ENCODE data around the gene DNAH6.
"Not testable (repeated sequence)": the region's sequence is repeated elsewhere in the genome, so short reads cannot be mapped to it uniquely, and the experiment has no call there.

Gene DNAH6

GRCh38 chr2:84537251-84537650 lies 21.0 kb downstream of the DNAH6 start:
- Mint-ChIP-seq H3K27me3 (no peaks in the 10 kb centered on the region), H3K27ac (no peak overlapping the region), H3K4me3 (no peak overlapping the region), H3K4me1 (peaks cover 28% of the 10 kb centered on the region), H3K36me3 (no peaks in the 10 kb centered on the region), H3K9me3 (no peaks in the 10 kb centered on the region)

- no peaks in the 10 kb centered on the region for H3K9me3 Mint-ChIP-seq
- no peaks in the 10 kb centered on the region for H3K27me3 Mint-ChIP-seq
- H3K4me3 Mint-ChIP-seq: no peak overlapping the region
- no peaks in the 10 kb centered on the region for H3K36me3 Mint-ChIP-seq
- H3K4me1 Mint-ChIP-seq: peaks cover 14% of the 10 kb centered on the region
- H3K27ac Mint-ChIP-seq: no peak overlapping the region
Observed at GRCh38 chr2:84539729-84540128, 23.4 kb downstream of the DNAH6 start.

GRCh38 chr2:84545005-84545404 lies 28.7 kb downstream of the DNAH6 start:
- no peaks in the 10 kb centered on the region for H3K9me3 Mint-ChIP-seq
- H3K36me3 Mint-ChIP-seq: no peaks in the 10 kb centered on the region
- peaks cover 3% of the 10 kb centered on the region for H3K4me1 Mint-ChIP-seq
- no peak overlapping the region for H3K27ac Mint-ChIP-seq
- no peaks in the 10 kb centered on the region for H3K27me3 Mint-ChIP-seq
- no peak overlapping the region for H3K4me3 Mint-ChIP-seq

GRCh38 chr2:84546551-84546950 lies 30.3 kb downstream of the DNAH6 start:
- no peak overlapping the region for H3K4me3 Mint-ChIP-seq
- H3K36me3 Mint-ChIP-seq: no peaks in the 10 kb centered on the region
- peaks cover 5% of the 10 kb centered on the region for H3K4me1 Mint-ChIP-seq
- no peaks in the 10 kb centered on the region for H3K9me3 Mint-ChIP-seq
- H3K27ac Mint-ChIP-seq: no peak overlapping the region
- H3K27me3 Mint-ChIP-seq: no peaks in the 10 kb centered on the region

- Mint-ChIP-seq H3K4me1 (peaks cover 5% of the 10 kb centered on the region), H3K36me3 (no peaks in the 10 kb centered on the region)
Observed at GRCh38 chr2:84548303-84548702, 32.0 kb downstream of the DNAH6 start.

GRCh38 chr2:84550916-84551315 lies 34.6 kb downstream of the DNAH6 start:
- Mint-ChIP-seq H3K27me3 (no peaks in the 10 kb centered on the region), H3K4me1 (peaks cover 5% of the 10 kb centered on the region), H3K4me3 (no peak overlapping the region), H3K36me3 (no peaks in the 10 kb centered on the region), H3K9me3 (no peaks in the 10 kb centered on the region), H3K27ac (no peak overlapping the region)

More at GRCh38 chr2:84548303-84548702, 32.0 kb downstream of the DNAH6 start:
- Mint-ChIP-seq H3K4me3 (no peak overlapping the region), H3K9me3 (no peaks in the 10 kb centered on the region), H3K27ac (no peak overlapping the region), H3K27me3 (no peaks in the 10 kb centered on the region)

GRCh38 chr2:84551526-84551925 lies 35.2 kb downstream of the DNAH6 start:
- H3K36me3 Mint-ChIP-seq, H3K4me1 Mint-ChIP-seq, H3K9me3 Mint-ChIP-seq, H3K27me3 Mint-ChIP-seq, H3K27ac Mint-ChIP-seq, H3K4me3 Mint-ChIP-seq: not testable (repeated sequence)

- H3K4me3 Mint-ChIP-seq: no peak overlapping the region
- no peaks in the 10 kb centered on the region for H3K27me3 Mint-ChIP-seq
- no peak overlapping the region for H3K27ac Mint-ChIP-seq
- peaks cover 6% of the 10 kb centered on the region for H3K9me3 Mint-ChIP-seq
- no peaks in the 10 kb centered on the region for H3K4me1 Mint-ChIP-seq
- H3K36me3 Mint-ChIP-seq: peaks cover 4% of the 10 kb centered on the region
Observed at GRCh38 chr2:84556190-84556589, 39.9 kb downstream of the DNAH6 start.

- H3K27ac Mint-ChIP-seq: no peak overlapping the region
- H3K4me1 Mint-ChIP-seq: no peaks in the 10 kb centered on the region
- H3K9me3 Mint-ChIP-seq: peaks cover 16% of the 10 kb centered on the region
- H3K36me3 Mint-ChIP-seq: peaks cover 6% of the 10 kb centered on the region
- no peaks in the 10 kb centered on the region for H3K27me3 Mint-ChIP-seq
- H3K4me3 Mint-ChIP-seq: no peak overlapping the region
Observed at GRCh38 chr2:84559838-84560237, 43.5 kb downstream of the DNAH6 start.

GRCh38 chr2:84579661-84580060 lies 63.4 kb downstream of the DNAH6 start:
- Mint-ChIP-seq H3K4me1 (peaks cover 18% of the 10 kb centered on the region), H3K27ac (no peak overlapping the region), H3K9me3 (no peaks in the 10 kb centered on the region), H3K36me3 (no peaks in the 10 kb centered on the region), H3K4me3 (no peak overlapping the region), H3K27me3 (no peaks in the 10 kb centered on the region)

GRCh38 chr2:84603911-84604310 lies 87.6 kb downstream of the DNAH6 start:
- H3K9me3 Mint-ChIP-seq: peaks cover 23% of the 10 kb centered on the region
- no peaks in the 10 kb centered on the region for H3K4me1 Mint-ChIP-seq
- no peak overlapping the region for H3K4me3 Mint-ChIP-seq
- no peak overlapping the region for H3K27ac Mint-ChIP-seq
- H3K36me3 Mint-ChIP-seq: peaks cover 21% of the 10 kb centered on the region
- H3K27me3 Mint-ChIP-seq: no peaks in the 10 kb centered on the region

- Mint-ChIP-seq H3K36me3 (peaks cover 4% of the 10 kb centered on the region), H3K4me3 (no peak overlapping the region), H3K27me3 (no peaks in the 10 kb centered on the region), H3K27ac (no peak overlapping the region), H3K9me3 (peaks cover 12% of the 10 kb centered on the region), H3K4me1 (no peaks in the 10 kb centered on the region)
Observed at GRCh38 chr2:84613082-84613481, 96.8 kb downstream of the DNAH6 start.

GRCh38 chr2:84619794-84620371 lies 103.6 kb downstream of the DNAH6 start:
- H3K27me3 Mint-ChIP-seq: no peaks in the 10 kb centered on the region
- H3K4me1 Mint-ChIP-seq: no peaks in the 10 kb centered on the region
- no peak overlapping the region for H3K4me3 Mint-ChIP-seq
- no peaks in the 10 kb centered on the region for H3K36me3 Mint-ChIP-seq
- no peak overlapping the region for H3K27ac Mint-ChIP-seq
- no peaks in the 10 kb centered on the region for H3K9me3 Mint-ChIP-seq

GRCh38 chr2:84628486-84628885 lies 112.2 kb downstream of the DNAH6 start:
- Mint-ChIP-seq H3K27ac (no peak overlapping the region), H3K4me3 (no peak overlapping the region)

GRCh38 chr2:84629550-84629949 lies 113.3 kb downstream of the DNAH6 start:
- Mint-ChIP-seq H3K4me1 (peaks cover 37% of the 10 kb centered on the region), H3K9me3 (no peaks in the 10 kb centered on the region), H3K27ac (no peak overlapping the region), H3K4me3 (no peak overlapping the region), H3K36me3 (peaks cover 2% of the 10 kb centered on the region), H3K27me3 (no peaks in the 10 kb centered on the region)

More at GRCh38 chr2:84628486-84628885, 112.2 kb downstream of the DNAH6 start:
- H3K36me3 Mint-ChIP-seq: peaks cover 2% of the 10 kb centered on the region
- H3K9me3 Mint-ChIP-seq: no peaks in the 10 kb centered on the region
- no peaks in the 10 kb centered on the region for H3K27me3 Mint-ChIP-seq
- H3K4me1 Mint-ChIP-seq: peaks cover 31% of the 10 kb centered on the region

- Mint-ChIP-seq H3K4me1 (peaks cover 46% of the 10 kb centered on the region), H3K4me3 (no peak overlapping the region), H3K36me3 (no peaks in the 10 kb centered on the region), H3K27ac (no peak overlapping the region), H3K27me3 (no peaks in the 10 kb centered on the region), H3K9me3 (no peaks in the 10 kb centered on the region)
Observed at GRCh38 chr2:84631047-84631446, 114.7 kb downstream of the DNAH6 start.

GRCh38 chr2:84631985-84632384 lies 115.7 kb downstream of the DNAH6 start:
- no peak overlapping the region for H3K4me3 Mint-ChIP-seq
- peaks cover 56% of the 10 kb centered on the region for H3K4me1 Mint-ChIP-seq
- H3K9me3 Mint-ChIP-seq: no peaks in the 10 kb centered on the region
- no peaks in the 10 kb centered on the region for H3K36me3 Mint-ChIP-seq
- H3K27me3 Mint-ChIP-seq: no peaks in the 10 kb centered on the region
- H3K27ac Mint-ChIP-seq: no peak overlapping the region

Measured in activated naive CD4-positive, alpha-beta T cell treated with anti-CD3 and anti-CD28 coated beads, Interleukin-2, amount 50 U/mL, for 24 hours (primary cell).